ENCODE results near the gene UBASH3B.
"Not testable (repeated sequence)": the region's sequence is repeated elsewhere in the genome, so short reads cannot be mapped to it uniquely, and the experiment has no call there.

The UBASH3B gene

DNA sequence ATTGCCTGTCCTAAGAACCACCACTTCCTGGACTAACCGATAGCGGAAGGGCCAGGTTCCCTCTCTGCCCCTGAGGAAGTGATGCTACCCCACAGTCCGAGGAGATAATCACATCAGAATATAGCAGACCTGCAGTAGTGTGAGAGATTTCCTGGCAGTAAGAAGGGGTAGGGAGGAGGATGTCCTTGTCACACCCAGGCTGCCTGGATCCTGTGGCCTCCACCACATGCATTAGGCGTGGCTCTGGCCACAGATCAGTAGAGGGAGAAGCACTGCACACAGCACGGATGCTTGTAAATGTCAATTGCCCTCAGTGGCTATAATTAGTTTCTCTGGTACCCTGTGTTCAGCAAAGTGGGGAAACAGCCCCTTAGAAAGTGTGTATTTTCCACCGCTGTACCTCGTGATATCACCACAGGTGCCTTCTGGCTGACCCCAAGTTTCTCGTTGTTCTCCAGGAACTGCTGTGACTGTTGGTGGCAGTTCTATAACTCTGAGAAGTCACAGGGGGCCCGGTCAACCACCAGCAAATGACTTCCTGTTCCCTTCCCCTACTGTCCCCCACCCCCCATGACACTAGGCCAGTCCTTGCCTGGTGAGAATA lies 61.8 kb downstream of the UBASH3B start:
- peaks cover 25% of the 10 kb centered on the region for H3K27me3 Mint-ChIP-seq (ENCODE audit: low read depth)

DNA sequence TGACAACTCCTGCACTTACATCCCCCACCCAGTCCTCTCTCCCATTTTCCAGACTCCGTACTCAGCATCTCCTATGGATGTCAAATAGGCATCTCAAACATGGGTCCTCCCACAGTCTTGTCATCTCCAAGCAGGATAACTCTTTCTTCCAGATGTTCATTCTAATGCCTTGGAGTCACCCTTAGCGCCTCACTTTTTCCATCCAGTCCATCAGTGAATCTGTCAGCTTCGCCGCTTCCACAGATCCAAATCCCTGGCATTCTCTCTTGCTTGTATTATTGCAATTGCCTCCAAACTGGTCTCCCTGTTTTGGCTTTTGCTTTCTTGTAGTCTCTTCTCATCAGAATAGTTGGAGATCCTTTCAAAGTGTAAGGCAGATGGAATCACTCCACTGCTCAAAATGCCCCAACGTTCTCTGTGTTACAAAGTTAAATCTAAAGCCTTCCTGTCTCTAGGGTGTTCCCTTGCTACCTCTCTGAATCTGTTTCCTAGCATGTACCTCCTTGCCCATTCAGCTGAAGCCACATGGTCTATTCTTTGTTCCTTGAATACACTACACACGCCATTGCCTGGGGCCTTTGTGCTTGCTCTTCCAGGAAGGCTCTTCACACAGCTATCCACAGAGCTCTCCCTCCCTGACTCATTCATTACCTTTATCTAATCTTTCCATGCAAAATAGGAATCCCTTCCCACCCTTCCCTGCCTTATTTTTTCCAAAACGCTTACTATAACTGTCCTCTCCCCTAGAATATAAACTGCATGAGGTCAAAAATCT lies 64.8 kb downstream of the UBASH3B start:
- H3K4me3 Mint-ChIP-seq, result no peak overlapping the region

More for the DNA sequence above, 61.8 kb downstream of the UBASH3B start:
- Mint-ChIP-seq H3K9me3 (no peaks in the 10 kb centered on the region), H3K4me3 (no peak overlapping the region), H3K36me3 (ENCODE audit: low read depth) (no peaks in the 10 kb centered on the region), H3K27ac (no peak overlapping the region), H3K4me1 (ENCODE audit: low read depth) (peaks cover 26% of the 10 kb centered on the region)

DNA sequence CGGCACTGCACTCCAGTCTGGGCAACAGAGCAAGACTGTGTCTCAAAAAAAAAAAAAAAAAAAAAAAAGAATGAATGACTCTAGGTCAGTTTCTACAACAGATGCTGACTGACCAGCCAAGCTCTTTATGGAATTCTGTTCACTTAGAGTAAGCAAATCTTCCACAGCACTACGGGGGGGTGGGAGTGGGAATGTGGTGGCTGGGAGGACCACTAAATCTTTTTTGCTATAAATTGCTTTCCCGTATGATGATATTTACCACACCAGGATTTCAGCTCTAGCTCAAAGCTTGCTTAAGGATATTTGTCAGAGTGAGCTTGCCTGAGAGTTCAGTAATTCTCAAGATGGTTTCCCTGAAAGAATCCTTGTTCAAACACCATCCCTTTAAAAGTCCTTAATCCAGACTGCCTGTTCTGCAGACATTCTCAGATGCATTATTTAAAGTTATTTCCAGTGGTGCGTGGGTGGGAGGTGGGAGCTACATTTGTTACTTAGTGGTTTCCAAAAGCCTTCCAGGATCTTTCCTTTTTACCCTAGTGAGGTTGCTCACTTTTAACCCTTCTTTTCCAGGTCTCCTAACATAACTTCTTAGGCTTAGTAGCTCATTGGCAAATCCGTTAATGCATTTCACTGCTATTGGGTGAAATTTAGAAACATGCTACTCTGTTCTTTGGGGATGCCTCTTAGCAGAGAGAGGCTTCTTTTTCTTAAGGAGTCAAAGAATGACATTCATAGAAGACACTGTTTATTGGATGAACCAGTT lies 65.9 kb downstream of the UBASH3B start:
- peaks cover 24% of the 10 kb centered on the region for H3K27me3 Mint-ChIP-seq (ENCODE audit: low read depth)
- H3K36me3 Mint-ChIP-seq (ENCODE audit: low read depth), result peaks cover 2% of the 10 kb centered on the region
- peaks cover 38% of the 10 kb centered on the region for H3K4me1 Mint-ChIP-seq (ENCODE audit: low read depth)
- H3K27ac Mint-ChIP-seq, result no peak overlapping the region
- H3K4me3 Mint-ChIP-seq, result no peak overlapping the region
- H3K9me3 Mint-ChIP-seq, result no peaks in the 10 kb centered on the region

More for the DNA sequence above, 64.8 kb downstream of the UBASH3B start:
- H3K36me3 Mint-ChIP-seq (ENCODE audit: low read depth), result peaks cover 2% of the 10 kb centered on the region
- H3K27me3 Mint-ChIP-seq (ENCODE audit: low read depth), result peaks cover 28% of the 10 kb centered on the region
- no peaks in the 10 kb centered on the region for H3K9me3 Mint-ChIP-seq
- H3K4me1 Mint-ChIP-seq (ENCODE audit: low read depth), result peaks cover 39% of the 10 kb centered on the region
- H3K27ac Mint-ChIP-seq, result no peak overlapping the region

- Mint-ChIP-seq H3K27me3 (ENCODE audit: low read depth) (peaks cover 19% of the 10 kb centered on the region), H3K27ac (no peak overlapping the region), H3K36me3 (ENCODE audit: low read depth) (peaks cover 3% of the 10 kb centered on the region), H3K9me3 (no peaks in the 10 kb centered on the region), H3K4me3 (no peak overlapping the region), H3K4me1 (ENCODE audit: low read depth) (peaks cover 42% of the 10 kb centered on the region)
These were observed 66.4 kb downstream of the UBASH3B start for GRCh38 chr11:122721964-122722266.

- peak overlapping the region; percentile 45 for H3K4me3 Mint-ChIP-seq
- peaks cover 45% of the 10 kb centered on the region for H3K4me1 Mint-ChIP-seq (ENCODE audit: low read depth)
- no peak overlapping the region for H3K27ac Mint-ChIP-seq
- H3K36me3 Mint-ChIP-seq (ENCODE audit: low read depth), result peaks cover 5% of the 10 kb centered on the region
- no peaks in the 10 kb centered on the region for H3K9me3 Mint-ChIP-seq
- peaks cover 18% of the 10 kb centered on the region for H3K27me3 Mint-ChIP-seq (ENCODE audit: low read depth)
These were observed 67.6 kb downstream of the UBASH3B start for GRCh38 chr11:122723106-122723505.

DNA sequence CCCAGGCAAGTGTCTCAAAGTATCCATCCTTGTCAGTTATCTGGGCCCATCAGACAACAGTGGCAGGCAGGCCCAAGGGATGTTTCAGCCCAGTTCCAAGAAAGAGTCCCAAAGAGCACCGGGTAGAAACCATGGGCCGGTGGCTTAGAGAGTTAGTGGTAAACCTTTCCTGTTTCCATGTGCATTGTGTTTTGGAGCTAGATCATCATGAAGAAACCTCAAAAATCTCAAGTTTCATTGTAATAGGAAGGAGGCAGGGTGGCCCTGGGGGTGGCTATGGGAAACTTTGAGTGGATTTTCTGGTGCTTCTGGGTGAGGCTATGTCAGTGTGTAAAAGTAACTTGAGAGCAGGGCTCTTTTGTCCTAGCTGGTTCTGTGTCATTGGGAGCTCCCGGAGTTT lies 68.1 kb downstream of the UBASH3B start:
- no peak overlapping the region for H3K27ac Mint-ChIP-seq
- peaks cover 5% of the 10 kb centered on the region for H3K36me3 Mint-ChIP-seq (ENCODE audit: low read depth)
- no peaks in the 10 kb centered on the region for H3K9me3 Mint-ChIP-seq
- peaks cover 18% of the 10 kb centered on the region for H3K27me3 Mint-ChIP-seq (ENCODE audit: low read depth)
- H3K4me3 Mint-ChIP-seq, result peak overlapping the region; percentile 45
- peaks cover 45% of the 10 kb centered on the region for H3K4me1 Mint-ChIP-seq (ENCODE audit: low read depth)

- Mint-ChIP-seq H3K4me1 (ENCODE audit: low read depth) (peaks cover 48% of the 10 kb centered on the region), H3K27ac (no peak overlapping the region), H3K4me3 (no peak overlapping the region)
These were observed 69.0 kb downstream of the UBASH3B start for GRCh38 chr11:122724520-122724919.

GRCh38 chr11:122726028-122726427 lies 70.5 kb downstream of the UBASH3B start:
- Mint-ChIP-seq H3K4me1 (ENCODE audit: low read depth) (peaks cover 47% of the 10 kb centered on the region), H3K27ac (no peak overlapping the region), H3K4me3 (no peak overlapping the region)

More at GRCh38 chr11:122724520-122724919, 69.0 kb downstream of the UBASH3B start:
- peaks cover 24% of the 10 kb centered on the region for H3K27me3 Mint-ChIP-seq (ENCODE audit: low read depth)
- H3K9me3 Mint-ChIP-seq, result no peaks in the 10 kb centered on the region
- H3K36me3 Mint-ChIP-seq (ENCODE audit: low read depth), result peaks cover 5% of the 10 kb centered on the region

DNA sequence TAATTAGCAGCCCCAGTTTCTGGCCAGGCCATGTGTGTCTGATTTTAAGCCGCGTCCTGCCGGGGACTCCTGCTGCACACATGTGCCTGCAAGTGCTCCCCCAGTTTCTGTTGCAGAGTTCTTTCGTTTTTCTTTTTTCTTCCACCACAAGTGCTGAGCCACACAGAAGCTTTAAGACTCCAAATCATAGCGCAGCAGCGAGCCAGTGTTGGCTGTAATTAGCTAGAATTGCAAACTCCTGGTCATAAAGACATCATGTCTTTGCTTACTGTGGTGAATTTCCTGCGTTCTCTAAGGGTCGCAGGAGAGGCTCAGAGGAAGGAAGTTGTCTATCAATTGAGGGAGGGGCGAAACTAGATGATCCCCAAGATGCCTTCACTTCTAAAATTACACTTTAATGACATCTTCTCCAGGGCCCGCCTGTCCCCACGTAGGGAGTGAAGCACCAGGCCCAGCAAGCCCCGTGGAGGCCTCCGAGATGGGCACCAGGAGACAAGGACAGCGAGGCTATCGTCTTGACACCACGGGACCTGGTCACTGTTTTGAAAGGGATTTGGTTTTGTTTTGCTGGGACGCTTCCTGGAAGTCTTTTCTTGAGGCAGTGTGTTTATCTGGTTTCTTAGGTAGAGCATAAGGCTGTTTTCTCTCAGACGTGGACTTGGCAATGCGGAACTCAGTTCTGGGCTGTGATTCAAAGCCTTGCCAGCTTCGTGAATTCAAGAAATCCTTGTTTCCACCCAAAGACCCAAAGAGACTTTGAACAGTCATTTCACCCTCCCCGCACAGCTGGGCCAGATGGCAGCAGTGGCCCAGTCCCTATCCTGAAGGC lies 71.8 kb downstream of the UBASH3B start:
- H3K4me1 Mint-ChIP-seq (ENCODE audit: low read depth), result peaks cover 40% of the 10 kb centered on the region

More at GRCh38 chr11:122726028-122726427, 70.5 kb downstream of the UBASH3B start:
- no peaks in the 10 kb centered on the region for H3K9me3 Mint-ChIP-seq
- H3K27me3 Mint-ChIP-seq (ENCODE audit: low read depth), result peaks cover 13% of the 10 kb centered on the region
- H3K36me3 Mint-ChIP-seq (ENCODE audit: low read depth), result peaks cover 7% of the 10 kb centered on the region

DNA sequence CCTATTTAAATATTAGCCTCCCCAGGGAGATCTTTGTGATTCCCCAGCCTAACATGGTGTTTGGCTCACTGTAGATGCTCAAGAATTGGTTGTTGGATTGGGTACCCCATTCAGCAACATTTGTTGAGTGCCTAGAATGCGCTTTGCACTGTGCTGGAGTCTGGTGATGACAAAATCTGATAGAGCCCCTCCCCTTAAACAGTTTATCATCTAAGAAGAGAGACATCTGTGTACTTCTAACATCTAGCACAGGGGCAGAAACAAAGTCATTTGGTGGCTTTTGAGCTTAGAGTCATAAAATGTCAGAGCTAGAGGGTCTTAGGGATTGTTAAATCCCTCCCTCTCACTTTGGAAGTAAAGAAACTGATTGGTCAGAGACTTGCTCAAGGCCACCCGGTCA lies 73.0 kb downstream of the UBASH3B start:
- Mint-ChIP-seq H3K36me3 (ENCODE audit: low read depth) (peaks cover 7% of the 10 kb centered on the region), H3K27ac (peak overlapping the region; percentile 11), H3K9me3 (no peaks in the 10 kb centered on the region), H3K4me3 (no peak overlapping the region), H3K4me1 (ENCODE audit: low read depth) (peaks cover 35% of the 10 kb centered on the region), H3K27me3 (ENCODE audit: low read depth) (peaks cover 16% of the 10 kb centered on the region)

More for the DNA sequence above, 71.8 kb downstream of the UBASH3B start:
- Mint-ChIP-seq H3K36me3 (ENCODE audit: low read depth) (peaks cover 7% of the 10 kb centered on the region), H3K9me3 (no peaks in the 10 kb centered on the region), H3K27ac (peak overlapping the region; percentile 84), H3K27me3 (ENCODE audit: low read depth) (peaks cover 16% of the 10 kb centered on the region), H3K4me3 (peak overlapping the region; percentile 71)

DNA sequence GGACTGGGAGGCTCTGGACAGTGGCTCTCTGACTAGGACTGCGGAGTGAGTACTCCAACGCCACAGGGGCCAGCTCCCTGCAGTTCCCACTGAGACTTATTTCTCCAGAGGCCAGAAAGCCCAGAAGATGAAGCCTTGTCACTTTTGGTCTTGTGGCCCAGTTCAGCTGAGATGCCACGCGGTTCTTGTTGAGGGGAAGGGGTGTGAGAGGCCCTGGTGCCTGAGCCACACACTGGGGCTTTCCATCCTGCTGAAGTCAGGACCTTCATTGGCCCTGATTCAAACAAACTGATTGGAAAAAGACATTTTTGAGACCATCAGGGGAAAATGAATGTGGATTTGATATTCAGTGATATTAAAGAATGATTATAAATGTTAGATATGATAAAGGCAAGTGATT lies 73.6 kb downstream of the UBASH3B start:
- Mint-ChIP-seq H3K4me3 (no peak overlapping the region), H3K27me3 (ENCODE audit: low read depth) (peaks cover 16% of the 10 kb centered on the region), H3K27ac (no peak overlapping the region), H3K9me3 (no peaks in the 10 kb centered on the region), H3K36me3 (ENCODE audit: low read depth) (peaks cover 7% of the 10 kb centered on the region), H3K4me1 (ENCODE audit: low read depth) (peaks cover 31% of the 10 kb centered on the region)

DNA sequence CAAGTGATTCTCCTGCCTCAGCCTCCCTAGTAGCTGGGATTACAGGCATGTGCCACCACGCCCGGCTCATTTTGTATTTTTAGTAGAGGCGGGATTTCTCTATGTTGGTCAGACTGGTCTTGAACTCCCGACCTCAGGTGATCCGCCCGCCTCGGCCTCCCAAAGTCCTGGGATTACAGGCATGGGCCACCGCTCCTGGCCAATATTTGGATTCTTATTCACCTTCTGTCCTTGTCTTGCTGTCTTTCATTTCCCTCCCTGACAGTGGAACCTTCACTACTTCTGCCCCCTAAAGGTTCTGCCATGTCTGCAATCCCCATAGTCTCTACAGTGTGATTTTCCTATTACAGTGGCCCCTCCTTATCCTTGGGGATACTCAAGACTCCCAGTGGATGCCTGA lies 75.2 kb downstream of the UBASH3B start:
- Mint-ChIP-seq H3K27me3 (ENCODE audit: low read depth) (peaks cover 13% of the 10 kb centered on the region), H3K4me1 (ENCODE audit: low read depth) (peaks cover 31% of the 10 kb centered on the region)
- not testable (repeated sequence) for H3K9me3 Mint-ChIP-seq; H3K27ac Mint-ChIP-seq; H3K36me3 Mint-ChIP-seq (ENCODE audit: low read depth); H3K4me3 Mint-ChIP-seq

DNA sequence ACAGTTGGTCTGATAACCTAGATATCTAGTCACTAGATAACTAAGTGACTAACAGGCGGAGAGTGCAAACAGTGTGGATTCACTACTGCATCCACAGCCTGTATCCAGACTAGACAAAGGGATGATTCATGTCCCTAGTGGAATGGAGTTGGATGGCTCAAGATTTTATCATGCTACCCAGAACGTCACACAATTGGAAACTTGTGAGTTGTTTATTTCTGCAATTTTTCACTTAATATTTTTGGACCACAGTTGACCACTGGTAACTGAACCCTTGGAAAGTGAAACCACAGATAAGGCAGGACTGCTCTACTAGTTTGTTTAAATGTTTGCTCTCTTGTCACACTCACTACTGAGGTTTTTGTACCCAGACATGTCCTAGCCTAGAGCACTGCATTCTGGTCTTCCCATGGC lies 76.0 kb downstream of the UBASH3B start:
- Mint-ChIP-seq H3K4me3 (no peak overlapping the region), H3K4me1 (ENCODE audit: low read depth) (peaks cover 27% of the 10 kb centered on the region)

More for the DNA sequence above, 76.0 kb downstream of the UBASH3B start:
- H3K36me3 Mint-ChIP-seq (ENCODE audit: low read depth), result peaks cover 5% of the 10 kb centered on the region
- no peak overlapping the region for H3K27ac Mint-ChIP-seq
- no peaks in the 10 kb centered on the region for H3K9me3 Mint-ChIP-seq
- H3K27me3 Mint-ChIP-seq (ENCODE audit: low read depth), result peaks cover 13% of the 10 kb centered on the region
